ENCODE data around the gene OBSL1. TPM values are rescaled to one million over a fixed set of nuclear protein-coding genes. Genes with fewer than 3 reads are reported as not detected.

OBSL1 gene
- total RNA-seq, 2 experiments from 2014 or later: 1.3 to 1.4 TPM

- ChIA-PET CTCF (interaction anchor here (1.1 to 3.2 kb wide), 10 partner anchors 38 to 195 kb away, joined by 3 to 20 read pairs (median 4); partner anchors contain the start of gene CHPF), POLR2A (interaction anchor here (1.2 to 1.4 kb wide), 2 partner anchors 55 to 144 kb away, joined by 3 to 4 read pairs; no protein-coding TSS in a partner anchor)
- H3K4me1 Mint-ChIP-seq (ENCODE audit: low read depth): peaks cover 22% of the 10 kb centered on the region
- H3K27ac Mint-ChIP-seq: peak within 1 kb of the TSS; percentile 98
- H3K9me3 Mint-ChIP-seq: no peaks in the 10 kb centered on the region
- intact Hi-C loops (cut with micrococcal nuclease): loop anchor here (5.0 kb wide), 1 partner anchor 55 kb away; the partner anchor contains the start of genes CHPF and TMEM198
- ATAC-seq (peak; percentile 94), DNase-seq (peak; percentile 97)
- H3K27me3 Mint-ChIP-seq: no peaks in the 10 kb centered on the region
- H3K4me3 Mint-ChIP-seq: peak within 1 kb of the TSS; percentile 95
- no peak for TF ChIP-seq CTCF (IDR thresholded peaks at IDR 0.05)
- peaks cover 5% of the 10 kb centered on the region for H3K36me3 Mint-ChIP-seq (ENCODE audit: low read depth)
These were observed 26.4 kb upstream of the OBSL1 start, which contains the start of gene STK11IP for GRCh38 chr2:219597552-219598307. STK11IP (plus strand) TSS chr2:219597857; CDS start chr2:219598120, 263 bp downstream.

- intact Hi-C loops (cut with micrococcal nuclease): loop anchor here (5.0 kb wide), 1 partner anchor 55 kb away; the partner anchor contains the start of genes CHPF and TMEM198
- POLR2A ChIA-PET: interaction anchor here (1.2 to 1.4 kb wide), 3 partner anchors 54 to 144 kb away, joined by 3 to 4 read pairs (median 4); no protein-coding TSS in a partner anchor
- Mint-ChIP-seq H3K36me3 (ENCODE audit: low read depth) (peaks cover 4% of the 10 kb centered on the region), H3K4me1 (ENCODE audit: low read depth) (peaks cover 22% of the 10 kb centered on the region), H3K27me3 (no peaks in the 10 kb centered on the region), H3K27ac (peak overlapping the region; percentile 98), H3K9me3 (no peaks in the 10 kb centered on the region), H3K4me3 (peak overlapping the region; percentile 95)
- CTCF ChIA-PET: interaction anchor here (0.8 to 3.2 kb wide), 12 partner anchors 37 to 195 kb away, joined by 3 to 20 read pairs (median 4); partner anchors contain the start of gene CHPF
- TF ChIP-seq CTCF (IDR thresholded peaks at IDR 0.05): no peak
- DNase-seq (no peak), ATAC-seq (no peak)
These were observed 25.7 kb upstream of the OBSL1 start for GRCh38 chr2:219596954-219597551.

- DNase-seq (no peak), ATAC-seq (no peak)
- POLR2A ChIA-PET: no interaction called here
- no peaks in the 10 kb centered on the region for H3K9me3 Mint-ChIP-seq
- no peak for TF ChIP-seq CTCF (IDR thresholded peaks at IDR 0.05)
- no peaks in the 10 kb centered on the region for H3K27me3 Mint-ChIP-seq
- CTCF ChIA-PET: interaction anchor here (1.3 to 3.2 kb wide), 5 partner anchors 11 to 94 kb away, joined by 4 to 20 read pairs (median 7); no protein-coding TSS in a partner anchor
- H3K27ac Mint-ChIP-seq: no peak overlapping the region
- H3K4me3 Mint-ChIP-seq: no peak overlapping the region
- no peaks in the 10 kb centered on the region for H3K36me3 Mint-ChIP-seq (ENCODE audit: low read depth)
- intact Hi-C loops (cut with micrococcal nuclease): loop anchor here (5.0 kb wide), 1 partner anchor 53 kb away; the partner anchor contains the start of genes CHPF and TMEM198
- peaks cover 22% of the 10 kb centered on the region for H3K4me1 Mint-ChIP-seq (ENCODE audit: low read depth)
These were observed 23.9 kb upstream of the OBSL1 start for GRCh38 chr2:219595256-219595655.

GRCh38 chr2:219593154-219593553 is 21.8 kb upstream of the OBSL1 start:
- POLR2A ChIA-PET: no interaction called here
- Mint-ChIP-seq H3K27me3 (no peaks in the 10 kb centered on the region), H3K9me3 (no peaks in the 10 kb centered on the region), H3K4me3 (no peak overlapping the region), H3K36me3 (ENCODE audit: low read depth) (no peaks in the 10 kb centered on the region), H3K4me1 (ENCODE audit: low read depth) (peaks cover 12% of the 10 kb centered on the region), H3K27ac (no peak overlapping the region)
- CTCF ChIA-PET: interaction anchor here (2.0 kb wide), 1 partner anchor 33 kb away, joined by 8 read pairs; no protein-coding TSS in a partner anchor
- ATAC-seq (no peak), DNase-seq (no peak)
- no peak for TF ChIP-seq CTCF (IDR thresholded peaks at IDR 0.05)
- intact Hi-C loops (cut with micrococcal nuclease): no loop called here
